Natural killer cell treated with Interleukin-12 subunit alpha and Interleukin-12 subunit beta and Interleukin-15 and Interleukin-18, amount 100 ng/mL, for 72 hours (primary cell): ENCODE measurements around the gene NDUFS7. TPM values are rescaled to one million over a fixed set of nuclear protein-coding genes. Genes with fewer than 3 reads are reported as not detected.

Experiments used
- ATAC-seq, 2 donors: fragments of 150-1000 bp; cut with Tn5 transposase in 1 of 2; sonication (Bioruptor Pico), chemical (Tn5 transposase) in 1 of 2; 2 replicates each; pipeline ENCODE4 v1.10.0; 2021
- DNase-seq: peaks from one replicate; pipeline ENCODE4 v3.0.0; 2022; ENCODE audit warnings: low spot score
- H3K27ac Mint-ChIP-seq, 2 donors: 1 replicate in 1 of 2; 2 replicates in 1 of 2; pipeline ENCODE4 v1.8.0; 2022; ENCODE audit warnings: mixed read lengths in 2 of 2, mild to moderate bottlenecking in 1 of 2, moderate library complexity in 1 of 2
- H3K27me3 Mint-ChIP-seq, 2 donors: 1 replicate in 1 of 2; 2 replicates in 1 of 2; pipeline ENCODE4 v1.8.0; 2022; ENCODE audit warnings: mixed read lengths in 2 of 2
- H3K36me3 Mint-ChIP-seq: one replicate; pipeline ENCODE4 v1.8.0; 2022; ENCODE audit warnings: mixed read lengths
- H3K4me1 Mint-ChIP-seq, 2 donors: 1 replicate in 1 of 2; 2 replicates in 1 of 2; pipeline ENCODE4 v1.8.0; 2022; ENCODE audit warnings: low read depth in 2 of 2, mixed read lengths in 2 of 2, mild to moderate bottlenecking in 1 of 2
- H3K4me3 Mint-ChIP-seq: one replicate; pipeline ENCODE4 v1.8.0; 2022; ENCODE audit warnings: mixed read lengths
- H3K9me3 Mint-ChIP-seq: 2 replicates; pipeline ENCODE4 v1.8.0; 2022; ENCODE audit warnings: mixed read lengths
- total RNA-seq, 2 donors: library from RNA; stranded (reverse); gene quantifications; one replicate each; pipeline ENCODE4 v1.2.3, GENCODE V29; 2022

The NDUFS7 gene
- total RNA-seq, 2 donors from 2014 or later = 89.1 to 89.5 TPM

DNA sequence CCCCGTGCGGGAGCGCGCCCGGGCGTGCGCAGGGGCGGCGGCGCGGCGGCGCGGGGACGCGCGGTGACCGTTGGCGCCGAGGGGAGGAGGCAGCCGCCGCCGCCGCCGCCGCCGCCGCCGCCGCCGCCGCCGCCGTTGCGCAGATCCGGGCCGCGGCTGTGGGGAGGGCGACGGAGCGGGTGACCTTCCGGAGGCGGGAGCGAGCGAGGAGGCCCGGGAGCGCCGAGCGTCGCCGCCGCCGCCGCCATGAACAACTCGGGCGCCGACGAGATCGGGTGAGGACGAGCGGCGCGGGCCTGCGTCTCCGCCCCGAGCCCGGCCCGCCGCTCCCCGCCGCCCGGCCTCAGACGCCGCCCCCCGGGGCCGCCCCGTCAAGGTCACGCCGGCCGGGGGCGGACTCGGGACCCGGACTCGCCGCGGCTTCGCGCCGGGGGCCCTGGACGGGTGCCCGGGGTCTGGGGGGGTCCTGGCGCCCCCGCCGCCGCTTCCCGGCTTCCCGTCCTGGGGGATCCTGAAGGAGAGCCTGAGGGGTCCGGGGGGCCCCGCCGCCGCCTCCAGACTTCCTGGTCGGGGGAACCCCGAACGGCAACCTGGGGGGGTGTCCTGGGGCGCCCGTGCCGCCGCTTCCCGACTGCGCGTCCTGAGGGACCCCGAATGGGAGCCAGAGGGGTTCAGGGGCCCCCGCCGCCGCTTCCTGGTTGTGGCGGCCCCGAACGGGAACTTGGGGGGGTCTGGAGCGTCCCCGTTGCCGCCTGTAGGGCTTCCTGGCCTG, 24.0 kb downstream of the NDUFS7 start, which contains the start of gene DAZAP1:
TSS of gene DAZAP1 (plus strand) at position 59 of the 772 bp plus-strand sequence. CDS start at position 247, 188 bp downstream.
- Mint-ChIP-seq H3K9me3 (no peaks in the 10 kb centered on the region), H3K4me3 (peak within 1 kb of the TSS; percentile 95), H3K27ac (peak within 1 kb of the TSS; percentile 89 to 94), H3K36me3 (peaks cover 5% of the 10 kb centered on the region), H3K4me1 (peaks cover 46% of the 10 kb centered on the region in 2 donors), H3K27me3 (peaks cover 2 to 5% of the 10 kb centered on the region in 2 donors)
- no peak for DNase-seq
- ATAC-seq = no peak

DNA sequence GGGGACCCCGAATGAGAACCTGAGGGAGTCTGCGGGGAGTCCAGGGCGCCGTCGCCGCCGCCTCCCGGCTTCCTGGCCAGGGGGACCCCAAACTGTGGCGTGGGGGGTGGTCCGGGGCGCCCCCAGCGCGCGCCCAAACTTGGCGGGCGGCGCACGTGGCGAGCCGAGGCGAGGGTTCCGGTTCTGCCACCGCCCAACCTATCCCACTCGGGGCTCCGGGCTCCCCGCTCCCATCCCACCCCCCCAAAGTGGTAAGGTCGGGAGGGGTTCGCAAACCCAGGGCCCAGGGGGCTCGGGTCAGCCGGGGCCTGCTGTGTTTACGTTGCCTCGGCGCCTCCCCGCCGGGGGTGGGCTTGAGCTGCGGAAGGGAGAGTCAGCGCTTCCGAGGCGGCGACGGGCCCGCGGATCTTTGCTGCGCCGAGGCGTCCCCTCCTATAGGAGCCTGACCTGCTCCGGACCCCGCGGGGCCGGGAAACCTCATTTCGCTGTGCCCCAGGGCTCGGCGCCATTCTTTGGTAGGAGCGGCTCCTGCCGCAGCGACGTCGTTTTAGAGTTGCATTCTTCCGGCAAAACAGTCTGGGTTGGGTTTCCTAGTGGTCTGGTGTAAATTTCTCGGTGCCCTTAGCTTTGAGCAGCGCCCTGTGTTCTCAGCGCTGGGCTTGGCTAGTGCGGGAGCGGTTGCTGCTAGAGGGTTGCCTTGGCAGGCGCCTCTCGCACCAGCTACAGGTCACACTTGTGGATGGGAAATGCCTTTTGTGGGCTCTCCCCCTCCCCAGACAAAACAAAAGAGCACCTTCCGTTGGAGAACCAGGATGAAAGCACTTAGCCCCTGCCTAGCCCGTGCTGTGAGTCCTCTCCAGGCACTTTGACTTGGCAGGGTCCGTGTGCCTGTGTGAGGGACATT, 24.8 kb downstream of the NDUFS7 start:
- H3K9me3 Mint-ChIP-seq = no peaks in the 10 kb centered on the region
- peaks cover 48 to 50% of the 10 kb centered on the region in 2 donors for H3K4me1 Mint-ChIP-seq
- DNase-seq (peak; percentile 79), ATAC-seq (peak in 1 of 2 donors; percentile 3)
- peak overlapping the region; percentile 89 to 94 for H3K27ac Mint-ChIP-seq
- peak overlapping the region; percentile 95 for H3K4me3 Mint-ChIP-seq
- no peaks in the 10 kb centered on the region for H3K27me3 Mint-ChIP-seq
- H3K36me3 Mint-ChIP-seq = peaks cover 5% of the 10 kb centered on the region

- Mint-ChIP-seq H3K27ac (peak overlapping the region; percentile 89 to 94), H3K4me3 (peak overlapping the region; percentile 95), H3K36me3 (peaks cover 5% of the 10 kb centered on the region), H3K9me3 (no peaks in the 10 kb centered on the region), H3K4me1 (peaks cover 48 to 50% of the 10 kb centered on the region in 2 donors), H3K27me3 (no peaks in the 10 kb centered on the region)
- no peak for DNase-seq
- ATAC-seq = no peak
These were observed 25.7 kb downstream of the NDUFS7 start for GRCh38 chr19:1409204-1410005.

DNA sequence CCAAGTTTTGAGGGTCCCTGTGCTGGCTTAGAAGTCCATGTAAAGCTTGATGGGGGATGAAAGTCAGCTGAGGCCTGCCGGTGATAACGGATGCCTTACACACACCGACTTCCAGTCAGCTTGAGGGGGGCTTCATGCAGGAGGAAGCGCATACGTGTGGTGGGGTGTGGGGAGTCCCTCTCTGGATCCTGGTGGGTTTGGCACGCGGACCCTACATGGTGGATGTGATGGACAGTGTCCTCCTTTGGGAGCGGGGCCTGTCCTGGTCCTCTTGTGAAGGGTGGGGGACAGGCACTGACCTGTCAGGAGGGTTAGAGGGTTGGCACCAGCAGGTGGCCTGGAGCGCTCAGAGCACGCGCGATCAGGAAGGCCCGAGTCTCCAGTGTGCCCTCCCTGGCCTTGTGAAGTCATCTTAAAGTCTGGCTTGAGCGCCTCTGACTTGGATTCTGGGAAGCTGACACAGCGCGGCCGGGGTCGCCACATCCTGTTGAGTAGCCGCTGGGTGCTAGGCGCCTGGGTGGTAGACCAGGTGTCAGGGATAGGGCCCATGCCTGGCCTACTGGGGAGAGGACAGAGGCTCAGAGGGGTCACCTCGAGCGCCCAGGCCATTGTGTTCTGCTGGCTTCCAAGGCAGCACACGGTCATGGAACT, 26.6 kb downstream of the NDUFS7 start:
- Mint-ChIP-seq H3K27ac (peak overlapping the region; percentile 89 to 94), H3K36me3 (peaks cover 5% of the 10 kb centered on the region), H3K9me3 (no peaks in the 10 kb centered on the region), H3K4me1 (peaks cover 51 to 55% of the 10 kb centered on the region in 2 donors), H3K4me3 (peak overlapping the region; percentile 95), H3K27me3 (no peaks in the 10 kb centered on the region)
- no peak for DNase-seq
- no peak for ATAC-seq

GRCh38 chr19:1410789-1411188, 27.1 kb downstream of the NDUFS7 start:
- no peaks in the 10 kb centered on the region for H3K9me3 Mint-ChIP-seq
- peaks cover 57 to 60% of the 10 kb centered on the region in 2 donors for H3K4me1 Mint-ChIP-seq
- peak overlapping the region; percentile 95 for H3K4me3 Mint-ChIP-seq
- ATAC-seq = no peak
- no peaks in the 10 kb centered on the region for H3K27me3 Mint-ChIP-seq
- peaks cover 5% of the 10 kb centered on the region for H3K36me3 Mint-ChIP-seq
- peak overlapping the region; percentile 89 to 94 for H3K27ac Mint-ChIP-seq
- DNase-seq = no peak

GRCh38 chr19:1411255-1412191, 27.8 kb downstream of the NDUFS7 start:
- no peaks in the 10 kb centered on the region for H3K9me3 Mint-ChIP-seq
- peaks cover 59 to 60% of the 10 kb centered on the region in 2 donors for H3K4me1 Mint-ChIP-seq

DNA sequence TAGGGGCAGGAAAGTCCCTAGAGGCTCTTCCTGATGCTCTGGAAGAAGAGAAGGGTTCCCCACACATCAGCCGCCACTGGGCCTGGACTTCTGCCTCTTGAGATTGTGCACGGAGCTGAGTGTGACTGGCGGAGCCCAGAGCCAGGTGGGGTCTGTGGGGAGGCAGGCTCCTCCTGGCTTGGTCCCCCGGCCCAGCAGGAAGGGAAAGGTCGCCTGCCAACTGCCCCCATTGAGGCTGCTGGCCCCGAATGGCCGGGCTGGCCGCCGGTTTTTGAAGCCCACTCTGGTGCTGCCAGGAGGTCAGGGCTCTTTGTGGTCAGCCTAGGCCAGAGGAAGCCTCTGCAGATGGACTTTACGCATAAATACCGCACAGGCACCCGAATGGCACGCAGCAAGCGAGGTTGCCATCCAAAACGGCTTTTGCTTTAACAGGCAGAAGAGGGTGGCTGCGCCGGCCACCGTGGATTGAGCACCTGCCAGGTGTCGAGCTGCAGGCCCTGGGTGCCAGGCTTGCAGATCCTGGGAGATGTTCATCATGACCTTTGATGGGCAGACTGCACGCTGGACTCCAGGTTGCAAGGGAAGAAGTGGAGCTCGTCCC, 28.7 kb downstream of the NDUFS7 start:
- Mint-ChIP-seq H3K27me3 (no peaks in the 10 kb centered on the region), H3K36me3 (peaks cover 5% of the 10 kb centered on the region), H3K9me3 (no peaks in the 10 kb centered on the region), H3K27ac (peak overlapping the region; percentile 89 to 94), H3K4me1 (peaks cover 61 to 62% of the 10 kb centered on the region in 2 donors), H3K4me3 (peak overlapping the region; percentile 95)
- no peak for DNase-seq
- ATAC-seq = no peak

More at GRCh38 chr19:1411255-1412191, 27.8 kb downstream of the NDUFS7 start:
- H3K36me3 Mint-ChIP-seq = peaks cover 5% of the 10 kb centered on the region
- ATAC-seq = peak; percentile 5 to 17
- DNase-seq = no peak
- H3K27ac Mint-ChIP-seq = peak overlapping the region; percentile 89 to 94
- H3K27me3 Mint-ChIP-seq = no peaks in the 10 kb centered on the region
- H3K4me3 Mint-ChIP-seq = peak overlapping the region; percentile 95

GRCh38 chr19:1412995-1413800, 29.5 kb downstream of the NDUFS7 start:
- ATAC-seq (no peak), DNase-seq (no peak)
- peaks cover 5% of the 10 kb centered on the region for H3K36me3 Mint-ChIP-seq
- peaks cover 64 to 65% of the 10 kb centered on the region in 2 donors for H3K4me1 Mint-ChIP-seq
- H3K27ac Mint-ChIP-seq = peak overlapping the region; percentile 58 to 94
- no peaks in the 10 kb centered on the region for H3K9me3 Mint-ChIP-seq
- H3K4me3 Mint-ChIP-seq = peak overlapping the region; percentile 35
- no peaks in the 10 kb centered on the region for H3K27me3 Mint-ChIP-seq

DNA sequence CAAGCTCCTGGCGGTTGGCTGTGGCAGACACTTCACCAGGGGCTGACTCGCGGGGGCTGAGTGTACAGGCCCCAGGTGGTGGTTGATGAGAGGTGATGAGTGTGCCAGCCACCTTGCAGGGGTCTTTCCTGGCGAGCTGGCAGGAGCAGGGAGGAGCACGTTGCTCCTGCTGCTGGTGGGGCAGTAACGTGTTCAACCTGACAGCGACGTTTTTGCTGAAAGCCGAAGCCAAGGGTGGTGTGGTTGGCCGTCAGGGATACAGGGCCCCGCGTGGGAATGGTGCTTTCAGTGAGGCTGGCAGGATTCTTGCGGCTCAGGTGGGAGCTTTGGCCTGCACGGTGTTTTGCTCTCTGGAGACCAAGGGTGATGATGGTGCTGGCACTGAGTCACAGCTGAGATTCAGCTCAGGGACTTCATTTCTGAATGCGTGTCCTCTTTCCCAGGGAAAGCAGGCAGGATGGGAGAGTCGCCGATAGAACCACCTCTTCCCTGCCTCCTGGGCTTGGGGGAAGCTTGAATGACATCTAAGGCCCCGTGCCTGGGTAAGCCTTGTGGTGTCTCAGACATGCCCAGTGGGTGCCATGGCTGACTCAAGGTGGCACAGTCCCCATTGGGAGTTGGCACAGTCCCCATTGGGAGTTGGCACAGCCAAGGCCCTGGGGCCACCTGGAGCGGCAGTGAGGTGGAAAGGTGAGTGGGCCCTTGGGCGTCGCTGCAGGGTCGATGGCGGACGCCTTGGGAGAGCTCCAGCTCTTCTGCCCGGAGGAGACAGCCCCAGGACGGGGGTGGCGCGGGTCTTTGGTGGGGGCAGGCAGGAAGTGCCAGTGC, 32.5 kb downstream of the NDUFS7 start:
- H3K9me3 Mint-ChIP-seq = no peaks in the 10 kb centered on the region
- ATAC-seq (no peak), DNase-seq (no peak)
- H3K36me3 Mint-ChIP-seq = peaks cover 5% of the 10 kb centered on the region
- H3K4me1 Mint-ChIP-seq = peaks cover 38 to 43% of the 10 kb centered on the region in 2 donors
- no peaks in the 10 kb centered on the region for H3K27me3 Mint-ChIP-seq
- peak overlapping the region; percentile 43 to 90 for H3K27ac Mint-ChIP-seq
- no peak overlapping the region for H3K4me3 Mint-ChIP-seq

DNA sequence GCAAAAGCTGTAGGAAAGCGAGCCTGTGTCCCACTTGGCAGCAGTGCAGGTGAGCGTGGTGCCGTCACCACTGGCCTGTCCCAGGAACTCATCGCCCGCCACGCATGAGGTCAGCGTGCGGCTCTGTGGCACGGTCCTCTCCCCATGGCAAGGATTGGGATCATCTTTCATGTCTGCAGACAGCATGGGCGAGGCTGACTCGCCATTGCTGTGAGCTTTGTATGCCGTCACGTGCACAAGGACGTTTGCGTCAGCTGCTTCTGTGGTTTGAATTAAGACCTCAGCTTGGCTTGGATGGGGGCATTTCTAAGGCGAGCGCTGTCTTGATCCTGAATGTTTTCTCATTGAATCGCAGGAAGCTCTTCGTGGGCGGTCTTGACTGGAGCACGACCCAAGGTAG, 33.4 kb downstream of the NDUFS7 start:
- ATAC-seq = no peak
- Mint-ChIP-seq H3K27ac (no peak overlapping the region), H3K4me1 (peaks cover 29 to 34% of the 10 kb centered on the region in 2 donors), H3K36me3 (peaks cover 5% of the 10 kb centered on the region), H3K27me3 (no peaks in the 10 kb centered on the region), H3K4me3 (no peak overlapping the region), H3K9me3 (no peaks in the 10 kb centered on the region)
- DNase-seq = no peak
